Effector memory CD4-positive, alpha-beta T cell (primary cell): Measurements from ENCODE around the gene APOD.

ENCODE experiments used
- DNase-seq, 3 donors: peaks; one replicate each; pipeline ENCODE4 v3.0.0-alpha.2; 2020
- H3K27ac ChIP-seq: 2 replicates; pipeline ENCODE4 v1.7.0; 2013; ENCODE audit warnings: mild to moderate bottlenecking, low read length, moderate library complexity; ENCODE audit not compliant: insufficient read depth, poor library complexity, severe bottlenecking
- H3K27me3 ChIP-seq: replicated peaks from 2 replicates; pipeline ENCODE4 v1.7.0; 2013; ENCODE audit warnings: mild to moderate bottlenecking, low read length; ENCODE audit not compliant: insufficient read depth, control insufficient read depth, poor library complexity, severe bottlenecking
- H3K36me3 ChIP-seq: 2 replicates; pipeline ENCODE4 v1.7.0; 2013; ENCODE audit warnings: mild to moderate bottlenecking, low read length, moderate library complexity; ENCODE audit not compliant: control insufficient read depth, insufficient read depth
- H3K4me1 ChIP-seq: 2 replicates; pipeline ENCODE4 v1.7.0; 2013; ENCODE audit warnings: low read length, mild to moderate bottlenecking; ENCODE audit not compliant: control insufficient read depth, insufficient read depth, poor library complexity, severe bottlenecking
- H3K4me3 ChIP-seq: 2 replicates; pipeline ENCODE4 v1.7.0; 2013; ENCODE audit warnings: low read length, low read depth, mild to moderate bottlenecking; ENCODE audit not compliant: insufficient read depth, poor library complexity, severe bottlenecking
- H3K9me3 ChIP-seq: 2 replicates; pipeline ENCODE4 v1.7.0; 2013; ENCODE audit warnings: mild to moderate bottlenecking, low read length, moderate library complexity; ENCODE audit not compliant: control insufficient read depth

APOD gene

DNA sequence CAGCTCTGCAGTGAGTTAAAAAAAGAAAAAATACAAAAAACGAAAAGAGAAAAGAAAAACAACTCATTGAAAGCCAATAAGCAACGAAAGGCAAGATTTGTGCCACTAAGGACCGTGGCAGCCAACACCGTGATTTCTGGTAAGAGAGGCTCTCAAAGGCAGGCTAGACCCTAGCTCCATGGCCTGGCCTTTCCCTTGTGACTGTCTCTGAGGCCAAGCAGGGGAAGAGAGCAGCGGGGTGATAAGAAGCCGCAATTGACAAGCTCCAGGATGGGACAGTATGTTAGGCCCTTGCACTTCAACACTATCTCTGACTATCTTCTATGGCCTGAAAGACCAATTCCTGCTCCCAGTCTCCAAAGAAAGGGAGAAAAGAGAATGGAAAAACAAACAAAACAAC, 12.4 kb downstream of the APOD start:
- H3K4me1 ChIP-seq = no peaks in the 10 kb centered on the region
- H3K9me3 ChIP-seq = no peaks in the 10 kb centered on the region
- no peaks in the 10 kb centered on the region for H3K27me3 ChIP-seq
- DNase-seq = no peak
- no peak overlapping the region for H3K4me3 ChIP-seq
- H3K27ac ChIP-seq = no peak overlapping the region
- no peaks in the 10 kb centered on the region for H3K36me3 ChIP-seq

DNA sequence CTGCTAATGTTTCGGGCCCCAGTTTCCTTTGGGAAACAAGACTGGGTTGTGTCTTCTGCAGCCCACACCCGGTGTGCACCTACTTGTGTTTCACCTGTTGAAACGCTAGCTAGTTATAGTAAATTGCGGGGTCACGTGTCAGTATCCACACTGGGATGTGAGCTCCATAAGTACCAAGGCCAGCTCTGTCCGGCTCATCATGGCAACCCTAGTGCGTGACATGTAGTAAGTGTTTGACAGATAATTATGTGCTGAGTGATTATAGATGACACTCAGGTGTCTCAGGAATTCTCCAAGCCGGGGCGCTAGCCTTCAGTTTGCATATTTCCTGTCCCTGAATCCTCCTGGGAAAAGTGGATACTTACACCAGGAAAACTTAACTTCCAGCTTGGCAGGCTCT, 12.8 kb downstream of the APOD start:
- no peak for DNase-seq
- no peak overlapping the region for H3K4me3 ChIP-seq
- H3K27ac ChIP-seq = no peak overlapping the region
- no peaks in the 10 kb centered on the region for H3K27me3 ChIP-seq
- no peaks in the 10 kb centered on the region for H3K4me1 ChIP-seq
- no peaks in the 10 kb centered on the region for H3K36me3 ChIP-seq
- no peaks in the 10 kb centered on the region for H3K9me3 ChIP-seq

DNA sequence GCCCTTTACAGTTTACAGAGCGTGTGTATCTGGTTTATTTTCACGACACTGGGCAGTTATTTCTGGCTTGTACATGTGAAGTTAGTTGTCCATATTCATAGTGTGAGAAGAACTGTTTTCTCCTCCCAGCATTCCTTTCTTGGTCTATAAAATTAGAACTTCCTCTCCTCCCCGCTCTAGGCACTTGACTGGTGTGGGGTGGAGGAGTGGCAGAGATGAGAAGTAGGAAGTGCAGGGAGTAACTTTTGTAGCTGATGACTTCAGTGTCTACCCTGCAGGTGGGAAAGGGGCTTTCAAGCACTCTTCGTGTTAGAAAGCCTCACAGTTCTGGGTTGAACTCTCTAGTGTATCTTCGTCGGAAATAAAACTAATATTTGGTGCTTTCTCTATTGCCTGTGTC, 13.4 kb downstream of the APOD start:
- no peaks in the 10 kb centered on the region for H3K27me3 ChIP-seq

DNA sequence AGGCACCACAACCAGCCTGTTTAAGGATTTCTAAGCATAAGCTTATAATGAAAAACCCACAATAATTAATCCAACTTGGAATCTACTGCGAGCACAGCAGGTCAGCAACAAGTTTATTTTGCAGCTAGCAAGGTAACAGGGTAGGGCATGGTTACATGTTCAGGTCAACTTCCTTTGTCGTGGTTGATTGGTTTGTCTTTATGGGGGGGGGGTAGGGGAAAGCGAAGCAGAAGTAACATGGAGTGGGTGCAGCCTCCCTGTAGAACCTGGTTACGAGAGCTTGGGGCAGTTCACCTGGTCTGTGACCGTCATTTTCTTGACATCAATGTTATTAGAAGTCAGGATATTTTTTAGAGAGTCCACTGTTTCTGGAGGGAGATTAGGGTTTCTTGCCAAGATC, 15.1 kb downstream of the APOD start:
- no peaks in the 10 kb centered on the region for H3K27me3 ChIP-seq
- no peaks in the 10 kb centered on the region for H3K9me3 ChIP-seq
- no peaks in the 10 kb centered on the region for H3K4me1 ChIP-seq
- DNase-seq = no peak
- no peak overlapping the region for H3K27ac ChIP-seq
- no peaks in the 10 kb centered on the region for H3K36me3 ChIP-seq
- no peak overlapping the region for H3K4me3 ChIP-seq

More for the DNA sequence above, 13.4 kb downstream of the APOD start:
- Histone ChIP-seq H3K9me3 (no peaks in the 10 kb centered on the region), H3K4me3 (no peak overlapping the region), H3K27ac (no peak overlapping the region), H3K36me3 (no peaks in the 10 kb centered on the region), H3K4me1 (no peaks in the 10 kb centered on the region)
- no peak for DNase-seq

DNA sequence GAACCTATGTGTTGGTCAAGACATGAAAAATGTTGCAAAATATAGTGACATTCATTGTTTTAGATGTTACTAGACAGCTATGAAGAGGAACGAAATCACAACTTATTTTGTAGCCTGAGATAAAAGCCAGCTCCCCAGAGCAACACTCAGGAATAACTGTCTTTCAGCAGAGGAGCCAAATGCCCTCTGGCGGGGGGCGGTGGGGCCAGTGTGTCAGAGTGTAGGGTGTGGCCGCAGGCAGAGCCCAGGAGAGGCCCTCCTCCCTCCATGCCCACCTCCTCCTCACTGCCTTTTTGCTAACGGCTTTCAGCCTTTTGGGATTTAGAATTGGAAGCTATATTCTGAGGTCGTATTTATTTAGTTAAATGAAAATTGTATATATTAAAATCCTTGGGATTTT, 16.9 kb downstream of the APOD start:
- Histone ChIP-seq H3K27me3 (no peaks in the 10 kb centered on the region), H3K27ac (no peak overlapping the region), H3K4me3 (no peak overlapping the region), H3K36me3 (no peaks in the 10 kb centered on the region), H3K9me3 (no peaks in the 10 kb centered on the region), H3K4me1 (no peaks in the 10 kb centered on the region)
- DNase-seq = no peak

DNA sequence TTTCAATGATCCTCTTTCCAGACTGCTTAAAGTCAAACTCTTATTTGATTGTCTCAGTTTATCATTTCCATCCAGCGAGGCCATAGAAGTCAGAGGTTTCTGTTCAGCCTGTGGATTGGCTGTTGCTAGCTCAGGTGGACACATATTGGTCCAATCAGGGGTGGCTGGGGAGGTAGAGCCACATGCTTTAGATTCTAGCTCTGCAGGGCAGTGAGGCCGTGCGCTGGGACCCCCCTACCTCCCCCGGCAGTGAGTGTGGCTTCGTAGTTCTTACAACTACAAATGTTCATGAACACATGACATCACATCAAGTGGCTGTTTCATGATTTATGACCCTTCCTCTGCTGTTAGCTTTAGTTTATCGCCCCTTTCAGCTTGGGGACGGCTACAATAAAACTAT, 18.0 kb downstream of the APOD start:
- no peak for DNase-seq
- no peaks in the 10 kb centered on the region for H3K36me3 ChIP-seq
- no peak overlapping the region for H3K27ac ChIP-seq
- H3K9me3 ChIP-seq = no peaks in the 10 kb centered on the region
- no peak overlapping the region for H3K4me3 ChIP-seq
- no peaks in the 10 kb centered on the region for H3K4me1 ChIP-seq
- no peaks in the 10 kb centered on the region for H3K27me3 ChIP-seq

DNA sequence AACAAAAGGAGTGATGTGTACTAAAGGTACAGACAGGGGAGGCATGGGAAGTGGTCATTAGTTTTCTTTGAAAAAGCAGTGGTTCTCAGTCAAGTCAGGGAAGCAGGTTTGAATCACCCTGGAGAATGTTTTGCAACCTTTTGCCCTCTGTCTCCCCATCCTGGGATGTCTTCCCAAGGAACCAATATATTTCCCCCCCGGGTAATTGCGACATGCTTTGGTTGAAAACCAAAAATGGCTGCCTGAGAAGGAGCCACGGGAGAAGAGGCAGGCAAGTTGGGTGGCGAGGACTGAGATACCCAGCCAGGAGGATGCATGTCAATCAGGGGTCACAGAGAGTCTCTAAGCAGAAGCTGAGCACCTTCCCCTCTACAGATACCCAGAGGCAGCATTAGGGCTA, 20.4 kb downstream of the APOD start:
- H3K27ac ChIP-seq = no peak overlapping the region
- no peak for DNase-seq
- H3K36me3 ChIP-seq = no peaks in the 10 kb centered on the region
- no peaks in the 10 kb centered on the region for H3K4me1 ChIP-seq
- no peaks in the 10 kb centered on the region for H3K27me3 ChIP-seq
- H3K4me3 ChIP-seq = no peak overlapping the region
- H3K9me3 ChIP-seq = no peaks in the 10 kb centered on the region

DNA sequence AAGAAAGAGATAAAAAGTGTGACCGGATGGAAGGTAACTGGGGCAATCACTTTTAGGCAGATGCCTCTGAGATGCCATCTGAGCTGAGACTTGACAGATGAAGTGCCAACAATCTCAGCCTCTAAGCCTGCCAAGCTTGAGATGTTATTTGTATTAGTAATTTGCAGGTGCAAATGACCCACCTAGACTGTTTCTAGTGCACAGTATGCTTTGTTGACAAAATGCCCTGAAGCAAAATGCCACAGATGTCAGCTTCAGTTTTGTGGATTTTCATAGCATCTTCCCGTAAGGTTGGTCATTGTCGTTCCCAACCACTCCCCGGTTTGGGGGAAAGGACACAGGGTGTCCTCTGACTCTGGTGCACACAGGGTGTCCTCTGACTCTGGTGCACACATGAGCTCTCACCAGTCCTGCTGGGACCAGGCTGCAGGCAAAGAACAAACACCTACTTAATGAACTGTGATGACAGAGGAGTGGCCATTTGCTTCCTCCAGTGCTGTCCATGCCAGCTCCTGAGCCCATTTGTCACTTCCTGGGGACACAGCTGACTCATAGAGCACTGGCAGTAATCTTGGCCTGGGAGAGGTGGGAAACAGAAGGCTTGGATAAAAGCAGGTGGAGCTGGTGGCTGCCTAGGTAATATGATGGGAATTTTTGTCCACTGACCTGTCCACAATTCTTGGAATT, 23.9 kb downstream of the APOD start:
- H3K27me3 ChIP-seq = no peaks in the 10 kb centered on the region
- H3K27ac ChIP-seq = no peak overlapping the region
- H3K4me3 ChIP-seq = no peak overlapping the region
- H3K36me3 ChIP-seq = no peaks in the 10 kb centered on the region
- H3K4me1 ChIP-seq = peaks cover 3% of the 10 kb centered on the region
- DNase-seq = no peak
- no peaks in the 10 kb centered on the region for H3K9me3 ChIP-seq

DNA sequence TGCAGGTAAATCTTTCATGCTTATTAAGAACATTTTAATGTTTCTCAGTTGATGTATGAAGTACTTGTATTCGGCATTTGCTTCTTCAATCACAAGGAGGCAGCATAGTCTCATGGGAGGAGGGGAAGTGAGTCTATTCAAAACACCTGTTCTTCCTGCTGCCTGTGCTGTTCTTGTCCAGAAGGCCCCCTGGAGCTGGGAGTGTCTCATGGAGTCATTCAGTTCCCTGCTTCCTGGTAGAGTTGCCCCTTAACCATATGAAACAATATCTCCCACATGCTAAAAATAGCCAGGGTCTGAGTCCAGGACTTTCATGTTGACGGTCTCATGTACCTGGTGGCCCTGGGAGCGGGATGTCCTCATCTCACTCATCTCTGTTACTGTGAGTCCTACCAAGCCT, 25.1 kb downstream of the APOD start:
- Histone ChIP-seq H3K4me1 (peaks cover 4% of the 10 kb centered on the region), H3K27ac (no peak overlapping the region), H3K9me3 (no peaks in the 10 kb centered on the region), H3K27me3 (no peaks in the 10 kb centered on the region), H3K36me3 (no peaks in the 10 kb centered on the region), H3K4me3 (no peak overlapping the region)
- peak in 1 of 3 donors; percentile 16 for DNase-seq

DNA sequence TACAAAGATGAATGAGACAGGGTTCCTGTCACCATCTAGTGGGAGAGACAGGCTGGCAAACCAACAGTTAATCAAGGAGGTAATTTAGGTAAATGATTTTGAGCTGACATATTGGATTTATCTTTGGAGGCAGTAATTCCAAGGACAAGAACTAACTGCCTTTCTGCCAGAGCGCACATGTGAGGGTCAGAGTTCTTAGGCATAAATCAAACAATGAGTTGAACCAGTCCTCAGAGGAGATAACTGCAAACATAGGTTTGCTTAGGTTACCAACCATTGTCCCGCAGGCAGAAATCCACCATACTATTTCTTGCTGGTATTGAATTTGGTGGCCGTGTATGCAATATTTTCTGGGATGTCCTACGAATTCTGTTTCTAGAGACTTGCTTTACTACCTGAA, 26.4 kb downstream of the APOD start:
- Histone ChIP-seq H3K9me3 (no peaks in the 10 kb centered on the region), H3K4me1 (peaks cover 13% of the 10 kb centered on the region), H3K27ac (no peak overlapping the region), H3K36me3 (no peaks in the 10 kb centered on the region), H3K27me3 (no peaks in the 10 kb centered on the region), H3K4me3 (no peak overlapping the region)
- DNase-seq = no peak
